Stomach (tissue), 9 donors: Measurements from ENCODE around the gene PPP1R9A. TPM values are rescaled to one million over a fixed set of nuclear protein-coding genes. Genes with fewer than 3 reads are reported as not detected.

Experiments
- DNase-seq, 2 donors: peaks; one replicate each; pipeline versions ENCODE4 v3.0.0 to v3.0.0-alpha.2; 2013 to 2019
- H3K27ac ChIP-seq, 5 donors: fragments of 200-600 bp in 4 of 5; sonication (generic) in 4 of 5; one replicate each; pipeline ENCODE4 v1.5.1; 2013 to 2019; ENCODE audit warnings: mild to moderate bottlenecking in 1 of 5, moderate library complexity in 1 of 5
- H3K27me3 ChIP-seq, 3 donors: fragments of 200-600 bp; sonication (generic); one replicate each; pipeline ENCODE4 v1.5.1; 2017 to 2019; ENCODE audit warnings: mixed run types in 1 of 3
- H3K36me3 ChIP-seq, 4 donors: fragments of 200-600 bp; sonication (generic); 1 replicate in 3 of 4; 2 replicates in 1 of 4; pipeline ENCODE4 v1.5.1; 2016 to 2019
- H3K4me1 ChIP-seq, 4 donors: fragments of 200-600 bp; sonication (generic); one replicate each; pipeline ENCODE4 v1.5.1; 2016 to 2019
- H3K4me3 ChIP-seq, 4 donors: fragments of 200-600 bp; sonication (generic) in 3 of 4; one replicate each; pipeline ENCODE4 v1.5.1; 2016 to 2019; ENCODE audit warnings: mild to moderate bottlenecking in 1 of 4
- H3K9me3 ChIP-seq, 4 donors: fragments of 200-600 bp; sonication (generic); one replicate each; pipeline ENCODE4 v1.5.1; 2016 to 2019
- CTCF ChIP-seq, 7 experiments: fragments of 450-650 bp in 4 of 7; fragments of 200-600 bp in 3 of 7; sonication (generic) in 3 of 7; IDR thresholded peaks; one replicate each; pipeline ENCODE4 v1.5.1; 2016 to 2019; ENCODE audit warnings: antibody characterized with exemption in 7 of 7, control low read depth in 2 of 7, mild to moderate bottlenecking in 1 of 7
- EP300 ChIP-seq: sonication (generic); formaldehyde crosslinking; IDR thresholded peaks from one replicate; pipeline ENCODE4 v1.6.1; 2017; ENCODE audit warnings: antibody characterized with exemption
- POLR2A ChIP-seq, 4 donors: fragments of 450-650 bp; IDR thresholded peaks; one replicate each; pipeline ENCODE4 v1.6.1; 2016; ENCODE audit warnings: antibody characterized with exemption in 4 of 4, control low read depth in 2 of 4, mild to moderate bottlenecking in 1 of 4, moderate library complexity in 1 of 4
- POLR2AphosphoS5 ChIP-seq, 3 donors: sonication (generic); formaldehyde crosslinking; IDR thresholded peaks; one replicate each; pipeline ENCODE4 v1.6.1; 2016; ENCODE audit warnings: antibody characterized with exemption in 3 of 3
- WGBS, 5 donors: extraction: QIAGEN DNeasy Blood & Tissue Kit in 3 of 5; methylation state at CpG; one replicate each; pipeline versions ENCODE4 v1.1.5 to v1.1.7; 2013 to 2018; 5-methylcytosine and 5-hydroxymethylcytosine counted together
- intact Hi-C: fragments of 100-400 bp; cut with DNase I; formaldehyde crosslinking; loops from one replicate; pipeline ENCODE4 v1.15.1; 2023; ENCODE audit warnings: low total_unique reads
- polyA plus RNA-seq, 3 donors: library from polyadenylated mRNA; stranded (reverse); fragments of 200-250 nt; gene quantifications; one replicate each; pipeline ENCODE4 v1.2.3, GENCODE V29; 2013
- total RNA-seq, 5 donors: library from RNA; depleted of rRNA; stranded (reverse); fragments of >200 nt; gene quantifications; one replicate each; pipeline versions ENCODE4 v1.1.0 to v1.2.3, GENCODE V29; 2014 to 2016
- donor health status: healthy with polysubstance abuse.
- donor health status: Bipolar disorder and iron deficiency.
- donor health status: healthy.

The PPP1R9A gene
- total and polyA plus RNA-seq, 8 donors: 1.4 to 37.1 (median 12.5) TPM

- TF ChIP-seq CTCF (IDR thresholded peaks at IDR 0.05) (no peak), POLR2A (IDR thresholded peaks at IDR 0.05) (no peak), EP300 (no peak), POLR2AphosphoS5 (IDR thresholded peaks at IDR 0.05) (no peak)
- no peak overlapping the region for H3K27ac ChIP-seq
- 78 to 87% (median 84%) methylated on average over 8 of the region's 8 CpGs for WGBS, 5 donors
- intact Hi-C loops: no loop called here
- H3K4me1 ChIP-seq: peaks cover 0 to 28% (median 11%) of the 10 kb centered on the region in 4 donors
- no peaks in the 10 kb centered on the region for H3K36me3 ChIP-seq
- H3K4me3 ChIP-seq: no peak overlapping the region
- no peaks in the 10 kb centered on the region for H3K9me3 ChIP-seq
- no peak for DNase-seq
- peaks cover 0 to 17% (median 0%) of the 10 kb centered on the region in 3 donors for H3K27me3 ChIP-seq
These were observed 1.1 kb upstream of the PPP1R9A start for GRCh38 chr7:94906065-94906851.

GRCh38 chr7:94907811-94908322 is 473 bp downstream of the PPP1R9A start:
- intact Hi-C loops: no loop called here
- Histone ChIP-seq H3K4me1 (peaks cover 5 to 39% (median 19%) of the 10 kb centered on the region in 4 donors), H3K36me3 (no peaks in the 10 kb centered on the region), H3K4me3 (peak overlapping the region; percentile 56 to 72 (median 68)), H3K27me3 (peaks cover 0 to 17% (median 0%) of the 10 kb centered on the region in 3 donors), H3K9me3 (no peaks in the 10 kb centered on the region), H3K27ac (peak overlapping the region; percentile 77 to 92 (median 88))
- TF ChIP-seq CTCF (IDR thresholded peaks at IDR 0.05) (no peak), POLR2AphosphoS5 (IDR thresholded peaks at IDR 0.05) (no peak), POLR2A (IDR thresholded peaks at IDR 0.05) (no peak), EP300 (no peak)
- WGBS, 5 donors: 0 to 3% (median 1%) methylated on average over 20 to 65 of the region's 65 CpGs
- peak in 1 of 2 donors; percentile 82 for DNase-seq

GRCh38 chr7:94908323-94909178 is 1.2 kb downstream of the PPP1R9A start:
- DNase-seq: peak; percentile 44 to 82
- H3K27ac ChIP-seq: peak overlapping the region; percentile 77 to 92 (median 88)
- TF ChIP-seq POLR2A (IDR thresholded peaks at IDR 0.05) (no peak), POLR2AphosphoS5 (IDR thresholded peaks at IDR 0.05) (no peak), CTCF (IDR thresholded peaks at IDR 0.05) (no peak), EP300 (no peak)
- 3 to 5% (median 4%) methylated on average over 27 of the region's 27 CpGs for WGBS, 5 donors
- H3K9me3 ChIP-seq: no peaks in the 10 kb centered on the region
- H3K36me3 ChIP-seq: no peaks in the 10 kb centered on the region
- H3K27me3 ChIP-seq: peaks cover 0 to 17% (median 0%) of the 10 kb centered on the region in 3 donors
- intact Hi-C loops: no loop called here
- peak overlapping the region; percentile 56 to 72 (median 68) for H3K4me3 ChIP-seq
- peaks cover 5 to 46% (median 22%) of the 10 kb centered on the region in 4 donors for H3K4me1 ChIP-seq

- Histone ChIP-seq H3K27me3 (peaks cover 0 to 17% (median 0%) of the 10 kb centered on the region in 3 donors), H3K9me3 (no peaks in the 10 kb centered on the region), H3K27ac (peak overlapping the region in 2 of 5 donors; percentile 84 to 89), H3K4me3 (peak overlapping the region; percentile 56 to 72 (median 68)), H3K36me3 (no peaks in the 10 kb centered on the region), H3K4me1 (peaks cover 5 to 47% (median 22%) of the 10 kb centered on the region in 4 donors)
- TF ChIP-seq EP300: no peak
- TF ChIP-seq POLR2AphosphoS5 (IDR thresholded peaks at IDR 0.05): no peak
- TF ChIP-seq CTCF (IDR thresholded peaks at IDR 0.05): no peak
- no peak for TF ChIP-seq POLR2A (IDR thresholded peaks at IDR 0.05)
- DNase-seq: no peak
- intact Hi-C loops: no loop called here
- 46 to 62% (median 50%) methylated on average over 2 of the region's 2 CpGs for WGBS, 5 donors
These were observed 1.7 kb downstream of the PPP1R9A start for GRCh38 chr7:94909179-94909466.
